22Rv1 (cell line): ENCODE data around the gene KIAA1549.

Experiments used
- ZFX ChIP-seq: fragments of 450-650 bp; IDR thresholded peaks from 2 replicates; pipeline ENCODE4 v1.6.1; 2017; ENCODE audit warnings: antibody characterized with exemption, borderline replicate concordance
- TF ChIP-seq, protein P1 (sequence below): fragments of 450-650 bp; IDR thresholded peaks from 2 replicates; pipeline ENCODE4 v1.5.1; 2017; ENCODE audit warnings: mild to moderate bottlenecking

- TF ChIP-seq, protein P1, sequence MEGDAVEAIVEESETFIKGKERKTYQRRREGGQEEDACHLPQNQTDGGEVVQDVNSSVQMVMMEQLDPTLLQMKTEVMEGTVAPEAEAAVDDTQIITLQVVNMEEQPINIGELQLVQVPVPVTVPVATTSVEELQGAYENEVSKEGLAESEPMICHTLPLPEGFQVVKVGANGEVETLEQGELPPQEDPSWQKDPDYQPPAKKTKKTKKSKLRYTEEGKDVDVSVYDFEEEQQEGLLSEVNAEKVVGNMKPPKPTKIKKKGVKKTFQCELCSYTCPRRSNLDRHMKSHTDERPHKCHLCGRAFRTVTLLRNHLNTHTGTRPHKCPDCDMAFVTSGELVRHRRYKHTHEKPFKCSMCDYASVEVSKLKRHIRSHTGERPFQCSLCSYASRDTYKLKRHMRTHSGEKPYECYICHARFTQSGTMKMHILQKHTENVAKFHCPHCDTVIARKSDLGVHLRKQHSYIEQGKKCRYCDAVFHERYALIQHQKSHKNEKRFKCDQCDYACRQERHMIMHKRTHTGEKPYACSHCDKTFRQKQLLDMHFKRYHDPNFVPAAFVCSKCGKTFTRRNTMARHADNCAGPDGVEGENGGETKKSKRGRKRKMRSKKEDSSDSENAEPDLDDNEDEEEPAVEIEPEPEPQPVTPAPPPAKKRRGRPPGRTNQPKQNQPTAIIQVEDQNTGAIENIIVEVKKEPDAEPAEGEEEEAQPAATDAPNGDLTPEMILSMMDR, result no peak
- TF ChIP-seq ZFX, result no peak
These were observed 59.9 kb downstream of the KIAA1549 start for GRCh38 chr7:138921277-138921676.
